Uterus (tissue), 2 donors: ENCODE data around the gene NPHP3.

Experiments
- POLR2A ChIP-seq, 2 donors: fragments of 450-650 bp; IDR thresholded peaks; one replicate each; pipeline ENCODE4 v1.6.1; 2016; ENCODE audit warnings: antibody characterized with exemption in 2 of 2, mild to moderate bottlenecking in 1 of 2, moderate library complexity in 1 of 2
- TF ChIP-seq, protein P1 (sequence below), 4 experiments: fragments of 200-600 bp in 2 of 4; fragments of 450-650 bp in 2 of 4; sonication (generic) in 2 of 4; IDR thresholded peaks; one replicate each; pipeline ENCODE4 v1.5.1; 2016 to 2019; ENCODE audit warnings: antibody characterized with exemption in 4 of 4, mild to moderate bottlenecking in 2 of 4, moderate library complexity in 1 of 4

DNA sequence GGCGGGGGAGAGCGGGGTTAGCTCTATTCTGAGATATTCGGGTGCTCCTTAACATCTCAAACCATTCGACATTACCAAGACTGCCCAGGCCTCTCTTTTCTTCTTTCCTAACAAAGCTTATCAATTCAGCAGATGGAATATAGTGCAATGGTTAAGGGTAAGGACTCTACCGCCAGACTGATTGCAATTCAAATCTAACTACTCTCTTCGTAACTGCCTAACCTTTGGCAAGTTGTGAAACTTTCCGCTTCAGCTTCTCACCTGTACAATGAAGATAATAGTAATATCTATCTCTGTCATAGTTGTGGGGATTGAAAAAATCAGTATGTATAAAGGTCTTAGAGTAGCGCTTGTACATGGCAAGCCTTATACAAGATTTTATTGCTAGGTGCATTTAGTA is 61.1 kb downstream of the NPHP3 start:
- TF ChIP-seq, protein P1, sequence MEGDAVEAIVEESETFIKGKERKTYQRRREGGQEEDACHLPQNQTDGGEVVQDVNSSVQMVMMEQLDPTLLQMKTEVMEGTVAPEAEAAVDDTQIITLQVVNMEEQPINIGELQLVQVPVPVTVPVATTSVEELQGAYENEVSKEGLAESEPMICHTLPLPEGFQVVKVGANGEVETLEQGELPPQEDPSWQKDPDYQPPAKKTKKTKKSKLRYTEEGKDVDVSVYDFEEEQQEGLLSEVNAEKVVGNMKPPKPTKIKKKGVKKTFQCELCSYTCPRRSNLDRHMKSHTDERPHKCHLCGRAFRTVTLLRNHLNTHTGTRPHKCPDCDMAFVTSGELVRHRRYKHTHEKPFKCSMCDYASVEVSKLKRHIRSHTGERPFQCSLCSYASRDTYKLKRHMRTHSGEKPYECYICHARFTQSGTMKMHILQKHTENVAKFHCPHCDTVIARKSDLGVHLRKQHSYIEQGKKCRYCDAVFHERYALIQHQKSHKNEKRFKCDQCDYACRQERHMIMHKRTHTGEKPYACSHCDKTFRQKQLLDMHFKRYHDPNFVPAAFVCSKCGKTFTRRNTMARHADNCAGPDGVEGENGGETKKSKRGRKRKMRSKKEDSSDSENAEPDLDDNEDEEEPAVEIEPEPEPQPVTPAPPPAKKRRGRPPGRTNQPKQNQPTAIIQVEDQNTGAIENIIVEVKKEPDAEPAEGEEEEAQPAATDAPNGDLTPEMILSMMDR (IDR thresholded peaks at IDR 0.05) = no peak
- TF ChIP-seq POLR2A (IDR thresholded peaks at IDR 0.05) = no peak
